GM12891 (cell line): Measurements from ENCODE around the gene TMEM88.

Source experiments
- DNase-seq: peaks from one replicate; pipeline ENCODE4 v3.0.0; 2011; ENCODE audit warnings: low spot score; ENCODE audit not compliant: insufficient read length
- FAIRE-seq: peaks from 2 replicates; lab custom pipeline; 2011; peaks lifted over from hg19 to GRCh38; lab: Jason Lieb, UNC
- PAX5 ChIP-seq: IDR thresholded peaks from 2 replicates; pipeline ENCODE4 v1.6.1; 2011; ENCODE audit warnings: low read length, moderate library complexity, mild to moderate bottlenecking; ENCODE audit not compliant: insufficient read depth, severe bottlenecking
- POLR2A ChIP-seq: IDR thresholded peaks from 2 replicates; pipeline ENCODE4 v1.6.1; 2011; ENCODE audit warnings: low read depth, low read length, control low read depth
- POLR2AphosphoS5 ChIP-seq: IDR thresholded peaks from 2 replicates; pipeline ENCODE4 v1.6.1; 2011; ENCODE audit warnings: low read depth, low read length, control low read depth
- POU2F2 ChIP-seq: IDR thresholded peaks from 2 replicates; pipeline ENCODE4 v1.6.1; 2011; ENCODE audit warnings: low read depth, mild to moderate bottlenecking, control low read depth, low read length, moderate library complexity
- SPI1 ChIP-seq: IDR thresholded peaks from 2 replicates; pipeline ENCODE4 v1.6.1; 2011; ENCODE audit warnings: low read depth, low read length, control low read depth
- TAF1 ChIP-seq: IDR thresholded peaks from 2 replicates; pipeline ENCODE4 v1.6.1; 2011; ENCODE audit warnings: low read depth, low read length, control low read depth

The TMEM88 gene

DNA sequence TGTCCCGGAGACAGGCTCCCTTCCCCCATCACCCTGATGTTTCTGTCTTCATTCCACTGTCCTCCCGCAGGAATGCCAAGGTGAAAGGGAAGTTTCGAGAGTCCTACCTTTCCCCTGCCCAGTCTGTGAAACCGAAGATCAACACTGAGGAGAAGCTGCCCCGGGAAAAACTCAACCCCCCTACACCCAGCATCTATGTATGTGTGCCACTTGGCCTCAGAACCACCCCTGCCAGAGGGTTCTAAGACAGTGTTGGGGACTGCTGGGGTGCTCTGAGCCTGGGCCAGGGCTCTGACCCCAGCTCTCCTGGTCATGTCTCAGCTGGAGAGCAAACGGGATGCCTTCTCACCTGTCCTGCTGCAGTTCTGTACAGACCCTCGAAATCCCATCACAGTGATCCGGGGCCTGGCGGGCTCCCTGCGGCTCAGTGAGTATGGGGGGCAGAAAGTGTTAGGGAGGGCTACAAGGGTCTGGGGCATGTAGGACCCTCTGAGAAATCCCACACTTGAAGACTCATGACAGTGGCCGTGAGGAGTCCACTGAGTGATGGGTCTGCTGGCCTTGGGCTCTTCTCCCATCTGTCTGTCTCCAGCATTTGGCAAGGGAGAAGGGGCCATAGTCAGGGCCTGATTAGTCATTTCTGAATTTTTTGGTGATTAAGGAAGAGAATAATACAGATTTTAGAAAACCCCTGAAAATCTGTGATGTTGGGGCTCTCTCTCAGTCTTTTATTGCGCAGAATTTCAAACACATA, 4.9 kb upstream of the TMEM88 start:
- no peak for DNase-seq
- TF ChIP-seq TAF1 (no peak), POLR2A (no peak), SPI1 (no peak), POU2F2 (no peak), PAX5 (no peak), POLR2AphosphoS5 (no peak)
- no peak for FAIRE-seq

GRCh38 chr17:7850701-7851437, 4.0 kb upstream of the TMEM88 start:
- no peak for FAIRE-seq
- TF ChIP-seq POLR2AphosphoS5, result no peak
- peak; percentile 10; the same call in 1 of the 2 replicates for TF ChIP-seq POLR2A
- DNase-seq, result no peak

DNA sequence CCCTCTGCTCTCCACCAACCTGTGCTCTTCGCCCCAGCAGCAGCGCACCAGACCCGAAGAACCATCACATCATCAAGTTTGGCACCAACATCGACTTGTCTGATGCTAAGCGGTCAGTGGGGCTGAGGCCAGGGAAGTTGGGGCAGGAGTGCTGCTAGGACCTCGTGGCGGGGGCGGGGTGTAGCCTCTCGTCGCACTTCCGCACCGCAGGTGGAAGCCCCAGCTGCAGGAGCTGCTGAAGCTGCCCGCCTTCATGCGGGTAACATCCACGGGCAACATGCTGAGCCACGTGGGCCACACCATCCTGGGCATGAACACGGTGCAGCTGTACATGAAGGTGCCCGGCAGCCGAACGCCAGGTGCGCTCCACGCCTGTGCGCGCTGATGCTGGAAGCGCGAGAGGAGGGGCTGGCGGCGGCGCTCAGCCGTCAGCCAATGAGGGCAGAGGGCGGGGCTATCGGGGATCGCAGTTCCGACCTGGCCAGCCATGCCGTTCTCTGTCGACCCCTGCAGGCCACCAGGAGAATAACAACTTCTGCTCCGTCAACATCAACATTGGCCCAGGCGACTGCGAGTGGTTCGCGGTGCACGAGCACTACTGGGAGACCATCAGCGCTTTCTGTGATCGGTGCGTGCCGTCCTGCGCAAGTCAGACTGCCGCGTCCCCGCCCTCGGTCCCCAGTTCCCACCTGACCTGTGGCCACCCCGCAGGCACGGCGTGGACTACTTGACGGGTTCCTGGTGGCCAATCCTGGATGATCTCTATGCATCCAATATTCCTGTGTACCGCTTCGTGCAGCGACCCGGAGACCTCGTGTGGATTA, 3.2 kb upstream of the TMEM88 start:
- peak; percentile 90 for DNase-seq
- peak; percentile 100 for FAIRE-seq
- TF ChIP-seq SPI1, result peak; percentile 68
- TF ChIP-seq POU2F2, result peak; percentile 58; the same call in 1 of the 2 replicates
- no peak for TF ChIP-seq PAX5
- peak; percentile 31; the same call in 1 of the 2 replicates for TF ChIP-seq POLR2A
- no peak for TF ChIP-seq TAF1
- peak; percentile 78; the same call in 1 of the 2 replicates for TF ChIP-seq POLR2AphosphoS5

- FAIRE-seq, result peak; percentile 43
- DNase-seq, result no peak
- TF ChIP-seq POU2F2 (no peak), TAF1 (no peak), PAX5 (no peak), SPI1 (no peak), POLR2A (no peak), POLR2AphosphoS5 (no peak)
Observed at GRCh38 chr17:7852262-7852670, 2.6 kb upstream of the TMEM88 start.

GRCh38 chr17:7852919-7853690, 1.8 kb upstream of the TMEM88 start:
- TF ChIP-seq POU2F2, result no peak
- TF ChIP-seq POLR2AphosphoS5, result no peak
- TF ChIP-seq SPI1, result no peak
- TF ChIP-seq TAF1, result no peak
- no peak for TF ChIP-seq POLR2A
- TF ChIP-seq PAX5, result no peak
- DNase-seq, result no peak
- FAIRE-seq, result no peak

DNA sequence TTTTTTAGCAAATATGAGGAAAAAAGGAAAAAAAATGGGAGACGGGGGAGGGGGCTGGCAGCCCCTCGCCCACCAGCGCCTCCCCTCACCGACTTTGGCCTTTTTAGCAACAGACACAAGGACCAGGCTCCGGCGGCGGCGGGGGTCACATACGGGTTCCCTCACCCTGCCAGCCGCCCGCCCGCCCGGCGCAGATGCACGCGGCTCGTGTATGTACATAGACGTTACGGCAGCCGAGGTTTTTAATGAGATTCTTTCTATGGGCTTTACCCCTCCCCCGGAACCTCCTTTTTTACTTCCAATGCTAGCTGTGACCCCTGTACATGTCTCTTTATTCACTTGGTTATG, 1.2 kb upstream of the TMEM88 start:
- DNase-seq, result no peak
- no peak for FAIRE-seq
- TF ChIP-seq PAX5 (no peak), SPI1 (no peak), POLR2A (no peak), TAF1 (no peak), POLR2AphosphoS5 (no peak), POU2F2 (no peak)

DNA sequence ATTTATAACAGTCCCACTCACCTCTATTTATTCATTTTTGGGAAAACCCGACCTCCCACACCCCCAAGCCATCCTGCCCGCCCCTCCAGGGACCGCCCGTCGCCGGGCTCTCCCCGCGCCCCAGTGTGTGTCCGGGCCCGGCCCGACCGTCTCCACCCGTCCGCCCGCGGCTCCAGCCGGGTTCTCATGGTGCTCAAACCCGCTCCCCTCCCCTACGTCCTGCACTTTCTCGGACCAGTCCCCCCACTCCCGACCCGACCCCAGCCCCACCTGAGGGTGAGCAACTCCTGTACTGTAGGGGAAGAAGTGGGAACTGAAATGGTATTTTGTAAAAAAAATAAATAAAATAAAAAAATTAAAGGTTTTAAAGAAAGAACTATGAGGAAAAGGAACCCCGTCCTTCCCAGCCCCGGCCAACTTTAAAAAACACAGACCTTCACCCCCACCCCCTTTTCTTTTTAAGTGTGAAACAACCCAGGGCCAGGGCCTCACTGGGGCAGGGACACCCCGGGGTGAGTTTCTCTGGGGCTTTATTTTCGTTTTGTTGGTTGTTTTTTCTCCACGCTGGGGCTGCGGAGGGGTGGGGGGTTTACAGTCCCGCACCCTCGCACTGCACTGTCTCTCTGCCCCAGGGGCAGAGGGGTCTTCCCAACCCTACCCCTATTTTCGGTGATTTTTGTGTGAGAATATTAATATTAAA, 638 bp upstream of the TMEM88 start:
- FAIRE-seq (no peak), DNase-seq (no peak)
- TF ChIP-seq POLR2AphosphoS5 (no peak), PAX5 (no peak), POU2F2 (no peak), SPI1 (no peak), TAF1 (no peak), POLR2A (no peak)

DNA sequence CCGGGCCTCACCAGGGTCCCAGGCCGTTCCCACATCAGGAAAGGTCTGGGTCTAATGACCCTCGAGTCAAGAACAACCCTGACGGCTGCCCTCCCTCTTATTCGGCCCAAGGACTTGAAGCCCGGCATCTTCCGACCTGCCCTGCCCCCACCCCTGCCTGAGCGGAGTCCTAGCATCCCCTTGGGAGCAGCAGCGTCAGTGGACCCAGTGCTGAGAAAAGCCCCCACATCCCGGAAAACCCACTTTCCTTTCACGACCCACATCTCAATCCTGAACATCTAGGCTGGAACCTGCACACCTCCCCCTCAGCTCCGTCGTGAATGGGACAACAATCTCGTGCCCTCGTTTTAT, 769 bp downstream of the TMEM88 start:
- TF ChIP-seq POLR2A (no peak), POU2F2 (0 out of 2 replicates have a peak, but pooled peaks have one; percentile 8)
- DNase-seq (no peak), FAIRE-seq (no peak)
